Jurkat, Clone E6-1 (cell line): ENCODE data around the gene INF2.
"Not testable (repeated sequence)": the region's sequence is repeated elsewhere in the genome, so short reads cannot be mapped to it uniquely, and the experiment has no call there.

Experiments
- DNase-seq: peaks from one replicate; pipeline ENCODE4 v3.0.0-alpha.2; 2011; ENCODE audit warnings: low read depth, low spot score
- H3K4me3 ChIP-seq: 2 replicates; pipeline ENCODE4 v1.5.1; 2011; ENCODE audit warnings: mild to moderate bottlenecking, low read length, control low read depth, moderate library complexity

INF2 gene

DNA sequence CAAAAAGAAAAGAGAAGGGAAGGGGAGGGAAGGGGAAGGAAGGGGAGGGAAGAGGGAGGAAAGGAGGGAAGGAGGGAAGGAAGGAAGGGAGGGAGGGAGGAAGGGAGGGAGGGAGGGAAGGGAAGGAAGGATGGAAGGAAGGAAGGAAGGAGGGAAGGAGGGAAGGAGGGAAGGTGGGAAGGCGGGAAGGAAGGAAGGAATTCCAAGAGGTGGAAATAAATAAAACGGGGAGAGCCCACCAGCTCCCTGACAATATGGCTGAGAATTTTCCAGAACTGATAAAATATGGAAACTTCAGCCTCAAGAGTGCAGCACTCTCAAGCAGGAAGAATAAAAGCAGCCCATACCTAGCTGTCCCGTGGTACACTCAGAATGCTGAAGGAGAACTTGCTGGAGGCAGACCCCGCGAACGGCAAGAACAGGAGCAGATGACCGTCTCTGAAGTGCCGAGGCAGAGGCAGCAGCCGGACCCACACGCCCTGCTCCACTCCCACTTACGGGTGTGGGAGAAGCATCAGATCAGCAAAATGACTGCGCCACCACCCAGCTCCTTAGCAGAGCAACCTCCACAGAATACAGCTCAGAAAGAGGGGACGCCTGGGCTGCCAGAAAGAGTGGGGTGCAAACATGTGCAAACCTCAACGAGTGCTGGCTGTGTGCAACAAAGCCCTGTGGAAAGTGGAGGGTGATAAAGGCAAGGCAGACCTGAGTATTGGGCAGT is 34.1 kb upstream of the INF2 start:
- DNase-seq, result no peak
- no peak overlapping the region for H3K4me3 ChIP-seq

DNA sequence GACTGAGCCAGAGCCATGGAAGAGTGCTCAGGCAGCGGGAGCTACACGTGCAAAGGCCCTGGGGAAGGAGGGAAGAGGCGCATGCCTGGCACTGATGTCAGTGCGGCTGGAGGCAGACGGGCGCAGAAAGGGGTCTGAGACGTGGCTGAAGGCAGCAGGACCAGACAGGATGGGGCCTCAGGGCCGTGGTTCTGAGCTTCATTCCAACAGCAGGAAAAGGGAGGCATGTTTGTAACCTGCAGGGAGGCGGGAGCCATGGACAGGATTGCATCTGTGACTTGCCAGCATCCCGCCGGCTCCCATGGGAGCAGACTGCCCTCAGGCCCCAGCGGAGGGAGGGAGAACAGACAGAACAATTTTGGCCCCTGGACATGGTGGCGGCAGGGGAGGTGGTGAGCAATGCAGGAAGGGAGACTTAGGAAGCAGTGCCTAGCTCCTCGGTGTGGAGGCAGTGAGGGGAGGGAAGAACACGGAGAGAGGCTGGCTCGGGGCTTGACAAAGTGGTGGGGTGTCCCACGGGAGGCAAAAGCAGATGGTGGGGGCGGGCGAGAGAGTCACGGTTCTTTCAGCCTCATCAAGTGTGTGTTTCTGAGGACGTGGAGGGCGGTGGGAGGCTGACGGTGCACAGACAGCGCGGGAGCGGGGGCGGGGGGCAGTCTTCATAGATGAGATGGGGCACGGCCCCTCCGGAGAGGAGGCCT is 33.3 kb upstream of the INF2 start:
- DNase-seq, result no peak
- H3K4me3 ChIP-seq, result no peak overlapping the region

DNA sequence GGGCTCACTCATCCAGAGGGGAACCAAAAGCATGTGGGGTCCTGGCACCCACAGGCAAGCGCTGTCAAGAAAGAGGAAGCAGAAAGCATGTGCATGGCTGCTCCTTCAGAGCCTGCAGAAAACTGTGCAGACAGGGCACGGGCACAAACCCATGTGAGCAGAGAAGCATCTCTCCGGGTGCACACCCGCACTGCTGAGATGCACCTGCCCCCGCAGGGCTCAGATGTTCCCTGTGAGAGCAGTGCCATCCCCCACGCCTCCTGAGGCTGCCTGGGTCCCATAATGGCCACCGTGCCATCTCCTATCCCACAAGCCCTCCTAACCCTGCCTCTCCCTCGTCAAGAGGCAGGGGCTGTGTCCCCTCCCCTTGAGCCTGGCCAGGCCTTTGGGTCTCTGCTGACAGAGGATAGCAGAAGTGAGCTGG is 32.3 kb upstream of the INF2 start:
- no peak overlapping the region for H3K4me3 ChIP-seq
- no peak for DNase-seq

DNA sequence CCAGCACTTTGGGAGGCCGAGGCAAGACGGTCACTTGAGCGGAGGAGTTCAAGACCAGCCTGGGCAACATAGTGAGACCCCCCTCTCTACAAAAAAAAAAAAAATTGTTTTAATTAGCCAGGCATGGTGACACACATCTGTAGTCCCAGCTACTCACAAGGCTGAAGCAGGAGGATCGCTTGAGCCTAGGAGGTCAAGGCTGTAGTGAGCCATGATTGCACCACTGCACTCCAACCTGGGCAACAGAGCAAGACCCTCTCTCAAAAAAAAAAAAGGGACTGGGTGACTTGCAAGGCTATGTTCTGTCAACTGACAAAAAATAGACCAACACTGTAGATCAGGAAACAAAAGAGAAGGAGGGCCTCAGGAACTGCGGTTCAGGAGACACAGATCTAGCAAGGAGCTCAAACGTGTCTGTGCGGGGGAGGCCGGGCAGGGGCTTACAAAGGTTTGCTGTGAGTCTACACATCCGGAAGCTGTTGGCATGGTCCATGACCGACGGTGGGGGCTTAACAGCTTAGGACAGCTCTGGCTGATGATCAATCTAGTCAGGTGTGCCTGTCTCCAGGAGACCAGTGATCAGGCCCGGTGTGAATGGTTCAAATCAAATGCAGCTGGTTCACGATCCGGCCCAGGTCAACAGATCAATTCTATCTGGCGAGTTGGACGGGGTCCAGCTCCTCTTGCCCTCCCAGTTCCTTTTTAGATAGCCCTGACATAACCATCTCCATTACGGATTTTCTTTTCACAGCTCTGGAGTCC is 31.7 kb upstream of the INF2 start:
- H3K4me3 ChIP-seq, result no peak overlapping the region
- DNase-seq, result no peak

DNA sequence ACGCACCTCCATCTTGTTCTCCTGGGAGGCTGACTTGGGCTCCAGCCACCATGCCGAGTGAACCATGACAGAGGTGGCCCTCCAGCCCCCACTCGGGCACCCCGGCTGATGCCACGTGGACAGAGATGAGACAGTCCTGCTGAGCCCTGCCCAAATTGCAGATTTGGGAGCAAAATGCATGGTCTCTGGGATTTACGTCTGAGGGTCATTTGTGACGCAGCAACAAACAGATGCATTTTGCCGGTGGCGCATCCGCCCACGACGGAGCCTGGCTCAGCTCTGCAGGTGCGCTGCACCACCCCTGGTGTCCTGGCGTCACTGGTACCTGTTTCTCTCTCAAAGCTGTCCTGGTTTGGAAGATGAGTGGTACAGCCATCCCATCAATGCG is 31.1 kb upstream of the INF2 start:
- H3K4me3 ChIP-seq, result no peak overlapping the region

DNA sequence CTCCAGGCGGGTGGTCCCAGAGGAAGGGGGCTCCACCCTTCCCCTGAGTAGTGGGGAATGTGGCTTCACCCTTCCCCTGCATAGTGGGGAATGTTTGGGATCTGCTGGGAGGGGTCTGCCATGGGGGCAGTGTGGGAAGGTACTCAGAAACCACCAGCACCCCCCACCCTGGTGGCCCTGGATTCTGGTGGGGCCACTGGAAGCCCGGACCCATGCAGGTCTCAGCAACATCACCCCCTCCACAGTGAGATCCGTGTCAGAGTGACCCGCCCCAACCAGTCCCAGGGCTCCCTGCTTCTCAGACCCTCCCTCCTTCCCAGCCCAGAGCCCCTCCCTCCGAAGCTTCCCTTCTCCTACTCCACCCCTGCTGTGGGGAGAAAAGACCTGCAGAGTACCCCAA is 30.3 kb upstream of the INF2 start:
- H3K4me3 ChIP-seq, result no peak overlapping the region
- DNase-seq, result no peak

More for the DNA sequence above, 31.1 kb upstream of the INF2 start:
- no peak for DNase-seq

DNA sequence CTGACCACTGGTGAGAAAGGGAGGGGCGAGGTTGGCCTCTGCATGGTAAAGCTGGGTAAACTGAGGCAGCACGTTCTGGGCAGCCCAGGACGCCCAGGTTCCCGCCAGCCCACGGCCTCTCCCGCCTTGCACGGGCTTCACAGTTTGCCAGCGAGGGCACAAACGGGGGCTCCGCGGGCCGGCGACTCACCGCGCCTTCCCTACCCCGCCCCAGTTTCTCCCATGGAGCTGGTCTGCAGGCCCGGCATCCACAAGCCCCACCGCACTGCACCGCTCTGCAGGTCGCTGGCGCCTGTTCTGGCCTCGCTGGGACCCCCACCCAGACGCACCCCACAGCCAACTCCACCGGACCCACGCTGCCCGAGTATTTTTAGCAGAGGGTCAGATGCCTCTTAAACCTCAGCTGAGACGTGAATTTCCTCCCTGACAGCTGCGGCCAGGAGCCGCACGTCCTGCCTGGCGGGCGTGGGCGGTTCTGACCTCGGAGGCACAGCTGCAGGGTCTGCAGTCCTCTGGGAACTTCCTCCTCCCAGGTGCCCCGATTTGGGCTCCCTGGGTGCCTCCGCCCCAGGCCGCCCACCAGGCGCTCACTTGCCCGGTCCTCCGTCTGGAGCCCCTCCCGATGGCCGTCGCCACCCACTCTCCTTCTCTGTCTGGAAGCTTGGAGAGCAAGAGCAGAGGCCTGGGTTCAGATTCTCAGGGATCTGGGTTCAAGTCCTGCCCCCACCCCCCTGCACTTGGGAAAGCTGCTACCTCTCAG is 29.5 kb upstream of the INF2 start:
- H3K4me3 ChIP-seq, result no peak overlapping the region
- no peak for DNase-seq

DNA sequence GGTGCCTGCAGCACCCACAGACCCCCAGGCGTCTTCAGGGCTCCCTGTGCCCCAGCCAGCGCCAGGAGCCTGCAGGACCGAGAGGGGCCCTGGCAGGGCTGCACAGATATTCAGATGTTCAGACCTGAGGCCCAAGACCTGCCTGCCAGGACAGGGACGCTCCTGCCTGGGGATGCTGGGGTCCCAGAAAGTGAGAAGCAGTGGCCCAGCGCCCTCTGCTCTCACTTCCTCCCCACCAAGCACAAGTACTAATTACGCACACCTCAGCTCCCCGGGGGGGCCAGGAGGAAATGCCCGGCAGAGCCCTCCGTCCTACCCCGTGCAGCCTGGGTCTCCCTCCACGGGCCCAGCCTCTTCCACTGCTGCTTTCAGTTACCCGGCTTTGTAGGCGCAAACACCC is 28.8 kb upstream of the INF2 start:
- no peak for DNase-seq
- no peak overlapping the region for H3K4me3 ChIP-seq

DNA sequence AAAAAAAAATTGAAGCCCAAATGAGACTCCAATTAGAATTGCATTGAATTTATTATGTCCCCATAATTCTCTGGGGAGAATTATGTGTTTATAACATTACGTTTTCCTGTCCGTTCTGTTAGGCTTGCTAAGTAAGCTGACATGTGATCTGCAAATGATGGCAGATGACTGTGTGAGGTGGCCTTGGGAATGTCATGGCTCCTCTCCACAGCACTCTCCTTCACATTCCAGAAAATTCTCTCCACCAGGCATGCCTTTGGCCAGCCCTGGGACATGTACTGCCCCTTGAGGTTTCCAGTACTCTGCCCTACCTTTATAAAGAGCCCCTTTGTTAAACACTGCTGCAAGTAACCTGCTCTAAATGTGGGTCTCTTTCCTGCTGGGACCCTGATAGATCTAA is 28.3 kb upstream of the INF2 start:
- no peak overlapping the region for H3K4me3 ChIP-seq
- DNase-seq, result no peak

DNA sequence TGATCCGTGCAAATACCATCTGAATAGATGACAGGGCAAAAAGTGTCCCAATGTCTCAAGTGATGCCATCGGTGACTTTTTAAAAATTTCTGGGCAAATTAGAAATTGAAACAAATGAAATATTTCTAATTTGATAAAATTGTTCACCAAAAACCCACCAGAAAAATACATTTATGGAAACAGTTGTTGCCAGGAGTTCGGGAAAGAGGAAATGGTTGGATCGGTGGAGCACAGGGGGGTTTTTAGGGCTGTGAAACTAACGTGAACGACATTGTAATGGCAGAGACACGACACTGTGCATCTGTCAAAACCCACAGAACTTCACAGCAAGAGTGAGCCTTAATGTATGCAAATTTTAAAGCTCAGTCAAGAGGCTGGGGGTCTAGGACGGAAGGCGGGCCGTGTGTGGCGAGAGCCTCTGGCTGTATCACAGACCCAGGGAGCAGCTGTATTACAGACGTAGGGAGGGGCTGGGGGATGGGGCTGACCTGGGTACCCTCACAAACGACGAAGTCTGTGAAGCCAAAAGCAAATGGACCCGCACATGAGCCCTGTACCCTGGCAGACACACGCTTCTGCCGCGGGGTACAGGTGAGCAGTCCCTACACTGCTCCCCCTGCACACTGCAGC is 27.8 kb upstream of the INF2 start:
- H3K4me3 ChIP-seq, DNase-seq: not testable (repeated sequence)

DNA sequence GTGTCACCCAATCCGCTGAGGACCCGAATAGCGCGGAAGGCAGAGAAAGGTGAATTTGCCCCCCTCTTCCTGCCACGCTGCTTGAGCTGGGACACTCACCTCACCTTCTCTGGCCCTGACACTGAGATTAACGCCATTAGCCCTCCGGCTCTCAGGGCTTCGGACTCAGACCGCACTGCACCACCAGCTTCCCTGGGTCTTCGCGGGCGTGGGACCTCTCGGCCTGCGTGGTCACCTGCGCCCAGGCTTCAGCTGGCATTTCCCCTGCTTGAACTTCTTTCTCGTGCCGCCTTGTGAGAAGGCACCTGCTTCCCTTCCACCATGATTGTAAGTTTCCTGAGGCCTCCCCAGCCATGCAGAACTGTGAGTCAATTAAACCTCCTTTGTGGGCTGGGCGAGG is 26.9 kb upstream of the INF2 start:
- H3K4me3 ChIP-seq, DNase-seq: not testable (repeated sequence)

DNA sequence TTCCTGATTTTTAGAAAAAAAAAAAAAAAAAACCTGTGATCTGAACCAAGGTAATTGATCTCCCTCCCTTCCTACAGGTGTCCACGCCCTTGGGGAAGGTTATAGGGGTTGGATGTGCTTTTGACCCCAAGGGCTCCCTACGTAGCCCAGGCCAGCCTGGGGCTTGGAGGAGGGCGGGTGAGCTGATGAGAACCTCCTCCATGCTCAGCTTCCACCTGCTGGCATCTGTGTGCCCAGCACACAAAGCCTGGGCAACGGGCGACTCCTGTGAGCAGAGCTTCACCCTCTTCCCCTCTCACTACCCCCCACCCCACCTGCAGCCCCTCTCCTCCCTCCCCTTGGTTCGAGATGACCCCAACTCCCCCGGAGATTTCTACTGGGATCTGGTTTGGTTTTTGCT is 25.3 kb upstream of the INF2 start:
- no peak overlapping the region for H3K4me3 ChIP-seq
- DNase-seq, result no peak

DNA sequence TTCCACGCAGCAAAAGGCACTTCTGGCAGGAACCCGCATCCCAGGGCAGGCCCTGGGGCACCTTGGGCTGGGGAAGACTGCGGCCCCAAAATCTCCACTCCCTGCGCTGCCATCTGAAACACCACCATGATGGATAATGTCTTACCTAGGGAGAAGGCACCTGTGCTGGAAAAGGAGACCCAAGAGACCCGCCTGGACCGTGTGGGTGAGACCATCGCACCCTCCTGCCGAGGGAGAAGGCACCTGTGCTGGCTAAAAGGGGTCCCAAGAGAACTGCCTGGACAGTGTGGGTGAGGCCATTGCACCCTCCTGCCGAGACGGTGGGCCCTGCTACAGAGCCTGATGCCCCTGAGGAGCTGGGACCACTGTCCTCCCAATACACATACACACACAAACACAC is 24.8 kb upstream of the INF2 start:
- H3K4me3 ChIP-seq, result no peak overlapping the region
- DNase-seq, result no peak

DNA sequence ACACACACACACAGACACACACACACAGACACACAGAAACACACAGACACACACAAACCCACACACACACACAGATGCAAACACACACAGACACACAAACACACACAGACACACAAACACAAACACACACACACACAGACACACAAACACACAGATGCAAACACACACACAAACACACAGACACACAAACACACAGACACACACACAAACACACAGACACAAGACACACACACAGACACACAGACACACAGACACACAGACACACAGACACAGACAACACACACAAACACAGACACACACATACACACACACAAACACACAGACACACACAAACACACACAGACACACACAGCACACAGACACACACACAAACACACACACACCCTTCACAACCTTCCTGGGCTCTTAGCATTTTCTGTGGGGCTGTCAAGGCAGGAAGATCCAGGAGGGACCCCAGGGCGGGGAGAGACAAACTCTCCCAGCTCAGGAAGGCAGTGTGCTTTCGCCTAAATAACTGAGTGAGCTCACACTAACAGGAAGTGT is 24.2 kb upstream of the INF2 start:
- DNase-seq, result no peak
- no peak overlapping the region for H3K4me3 ChIP-seq

DNA sequence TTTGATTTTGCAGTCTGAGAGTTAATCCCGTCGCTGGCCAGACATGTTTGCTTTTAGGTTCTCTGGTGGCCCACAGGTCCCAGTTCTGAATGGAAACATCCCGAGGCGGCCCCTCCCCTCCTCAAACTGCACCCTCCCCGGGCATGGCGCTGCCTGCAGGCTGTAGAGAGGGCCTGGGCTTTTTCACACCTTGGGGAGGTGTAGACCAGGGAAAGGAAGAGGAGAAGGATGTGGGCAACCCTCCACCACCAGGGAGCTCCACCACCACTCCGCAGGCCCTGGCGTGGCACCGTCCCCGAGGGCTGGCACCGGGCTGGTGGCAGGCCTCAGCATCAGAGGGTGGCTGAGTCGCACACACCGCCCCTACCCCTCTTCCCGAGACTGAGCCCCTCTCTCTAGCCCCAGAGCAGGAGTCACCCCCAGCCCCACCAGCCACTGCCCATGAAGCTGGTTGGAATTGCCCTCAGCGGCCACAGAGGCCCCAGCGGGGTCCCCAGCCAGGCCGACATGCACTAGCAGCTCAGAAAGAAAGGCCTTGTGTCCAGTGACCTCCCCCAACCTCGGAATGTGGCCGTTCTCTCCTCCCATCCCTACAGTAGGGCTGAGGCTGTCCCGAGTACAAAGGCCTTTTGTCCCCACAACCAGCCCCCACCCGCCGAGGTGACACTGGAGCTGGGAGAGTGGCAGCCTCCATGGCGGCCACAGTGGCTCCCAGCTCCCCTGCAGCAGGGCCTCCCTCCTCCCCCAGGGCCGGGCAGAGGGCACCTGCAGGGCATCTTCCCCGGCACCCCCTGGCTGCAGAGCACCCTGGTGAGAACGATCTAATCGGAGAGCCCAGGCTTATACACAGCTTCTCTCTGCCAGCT is 23.5 kb upstream of the INF2 start:
- no peak overlapping the region for H3K4me3 ChIP-seq
- DNase-seq, result peak; percentile 52

DNA sequence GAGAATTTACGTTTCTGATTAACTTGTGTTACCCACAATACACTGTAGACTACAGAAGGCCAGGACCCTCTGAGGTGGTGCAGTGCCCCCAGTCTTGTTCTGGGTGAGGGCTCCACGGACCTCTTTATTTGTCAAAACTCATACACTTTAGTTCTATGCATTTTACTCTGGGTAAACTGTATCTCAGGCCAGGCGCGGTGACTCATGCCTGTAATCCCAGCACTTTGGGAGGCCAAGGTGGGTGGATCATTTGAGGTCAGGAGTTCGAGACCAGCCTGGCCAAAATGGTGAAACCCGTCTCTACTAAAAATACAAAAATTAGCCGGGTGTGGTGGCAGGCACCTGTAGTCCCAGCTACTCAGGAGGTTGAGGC is 22.9 kb upstream of the INF2 start:
- DNase-seq, H3K4me3 ChIP-seq: not testable (repeated sequence)

DNA sequence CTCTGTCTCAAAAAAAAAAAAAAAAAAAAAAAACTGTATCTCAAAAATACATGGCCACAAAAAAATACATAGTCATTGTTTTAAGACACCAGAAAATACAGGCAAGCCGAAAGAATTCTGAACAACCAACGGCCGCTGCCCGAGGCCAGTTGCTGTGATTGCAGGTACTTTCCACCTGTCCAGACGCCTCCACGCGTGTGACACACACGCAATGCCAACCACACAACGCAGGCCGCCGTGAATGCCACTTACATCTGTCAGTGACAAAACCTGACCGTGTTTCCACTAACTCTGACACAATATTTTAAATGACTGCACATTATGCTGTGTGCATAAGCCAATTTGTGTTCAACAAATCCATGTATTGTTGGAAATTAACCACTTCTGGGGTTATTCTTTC is 22.4 kb upstream of the INF2 start:
- DNase-seq, result no peak
- H3K4me3 ChIP-seq, result no peak overlapping the region

DNA sequence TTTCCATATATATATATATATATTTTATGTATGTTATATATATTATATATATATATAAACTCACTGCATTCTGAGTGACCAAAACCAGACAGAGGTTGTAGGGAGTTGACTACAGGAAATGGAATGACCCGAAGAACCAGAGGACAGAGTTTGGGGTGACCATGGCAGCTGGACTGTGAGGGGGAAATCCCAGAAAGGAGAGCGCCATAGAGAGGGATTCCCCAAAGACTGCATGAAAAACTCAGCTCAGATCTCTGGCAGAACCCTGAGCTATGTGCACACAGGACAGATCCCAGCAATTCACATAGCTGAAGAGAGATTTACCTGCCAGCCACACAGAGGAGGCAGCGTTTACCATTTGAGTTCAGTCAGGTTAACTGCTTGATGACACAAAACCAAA is 19.7 kb upstream of the INF2 start:
- H3K4me3 ChIP-seq, result no peak overlapping the region
- DNase-seq, result no peak
